ENCODE measurements around the gene HOXD12. TPM values are rescaled to one million over a fixed set of nuclear protein-coding genes. Genes with fewer than 3 reads are reported as not detected.

Gene HOXD12
- total RNA-seq, 1 experiment from 2014 or later, result 0.27 TPM

- DNase-seq (ENCODE audit: low read depth, low spot score), result no peak
- intact Hi-C loops (cut with micrococcal nuclease), result loop anchor here (2.0 to 5.0 kb wide), 5 partner anchors 527 to 1632 kb away; no protein-coding TSS in a partner anchor
Measured at GRCh38 chr2:176125772-176126054, 26.1 kb downstream of the HOXD12 start.

DNA sequence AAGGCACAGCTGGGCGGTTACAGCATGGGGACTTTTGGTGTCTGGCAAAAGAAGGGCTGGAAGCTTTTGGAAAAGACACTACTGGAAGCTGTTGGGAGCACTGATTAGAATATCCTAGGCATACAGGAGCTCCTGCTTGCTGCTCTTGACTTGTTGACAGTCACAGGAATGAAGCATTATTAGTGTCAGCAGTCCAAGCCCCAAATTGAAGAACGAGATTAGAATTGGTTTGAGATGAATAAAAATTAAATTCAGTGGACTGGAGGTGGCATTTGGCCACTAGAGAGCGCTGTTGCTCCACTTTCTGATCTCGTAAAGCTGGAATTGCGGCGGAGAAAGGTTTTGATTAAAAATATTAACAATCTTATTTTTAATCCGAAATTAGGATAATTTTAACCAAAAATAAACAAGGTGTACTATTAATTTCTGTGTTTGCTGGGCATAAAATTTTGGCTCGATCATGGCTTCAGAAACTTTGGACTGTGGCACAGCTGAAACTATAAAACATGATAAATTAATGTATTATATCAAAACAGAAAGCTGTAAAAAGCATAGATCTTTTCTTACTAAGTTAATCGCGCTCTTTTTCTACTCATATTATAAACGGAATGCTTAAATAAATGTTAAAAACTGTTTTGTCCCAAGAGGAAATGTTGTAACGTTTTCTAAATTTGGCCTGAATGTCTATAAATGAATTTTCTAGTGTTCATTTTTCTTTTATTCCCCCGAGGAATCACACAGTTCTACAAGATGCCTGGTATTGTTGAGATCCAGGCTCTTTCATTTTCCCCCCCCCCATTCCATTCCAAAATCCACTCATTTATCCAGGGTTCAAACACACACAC is 27.6 kb downstream of the HOXD12 start:
- Histone ChIP-seq H3K4me3 (replicated peaks in 1 of 2; ENCODE audit: low read depth in 1 of 2, low read length in 2 of 2) (peak overlapping the region; percentile 9; a peak in 2 of 4 replicates), H3K9me2 (ENCODE audit: insufficient read depth) (no peaks in the 10 kb centered on the region), H3K36me3 (ENCODE audit: control insufficient read depth in 1 of 2, insufficient read depth in 2 of 2, low read length in 2 of 2) (no peaks in the 10 kb centered on the region), H3K4me1 (ENCODE audit: control insufficient read depth in 1 of 2, insufficient read depth in 2 of 2, low read length in 2 of 2) (peaks cover 6 to 17% of the 10 kb centered on the region in 2 experiments; a peak in 3 of 4 replicates), H3K27me3 (ENCODE audit: insufficient read depth, low read length) (no peaks in the 10 kb centered on the region), H3K27ac (ENCODE audit: low read depth, low read length) (no peak overlapping the region), H3K79me2 (ENCODE audit: insufficient read depth, low read length) (no peaks in the 10 kb centered on the region), H3K9me3 (ENCODE audit: control insufficient read depth in 1 of 2, insufficient read depth in 1 of 2, low read depth in 1 of 2, low read length in 2 of 2) (no peaks in the 10 kb centered on the region), H2AFZ (ENCODE audit: low read depth, low read length, poor library complexity, severe bottlenecking) (peak overlapping the region; percentile 70), H3K9ac (ENCODE audit: low read length) (no peak overlapping the region), H3K4me2 (ENCODE audit: low read length) (peak overlapping the region; percentile 51), H4K20me1 (ENCODE audit: insufficient read depth) (no peaks in the 10 kb centered on the region)
- DNase-seq (ENCODE audit: low read depth, low spot score), result no peak
- ChIA-PET RAD21 (ENCODE audit: low non-redundant PET in 1 of 2, low total read pairs in 2 of 2, uncharacterized antibody in 2 of 2, unreplicated experiment in 2 of 2) (interaction anchor here (0.6 to 1.5 kb wide), 8 partner anchors 328 to 1037 kb away, joined by 3 to 7 read pairs (median 3); no protein-coding TSS in a partner anchor), CTCF (interaction anchor here (0.8 to 3.9 kb wide), 27 partner anchors 10 to 1038 kb away, joined by 3 to 36 read pairs (median 6); no protein-coding TSS in a partner anchor), POLR2A (interaction anchor here (0.7 to 1.9 kb wide), 6 partner anchors 42 to 1035 kb away, joined by 3 to 5 read pairs (median 4); no protein-coding TSS in a partner anchor)
- intact Hi-C loops (cut with micrococcal nuclease), result loop anchor here (1.0 to 5.0 kb wide), 7 partner anchors 511 to 1630 kb away; no protein-coding TSS in a partner anchor
- no peak for ATAC-seq
- TF ChIP-seq SRF (IDR thresholded peaks at IDR 0.05; ENCODE audit: low read depth), result no peak
- no peak for TF ChIP-seq SP1 (IDR thresholded peaks at IDR 0.05; ENCODE audit: low read depth)
- TF ChIP-seq RAD21 (IDR thresholded peaks at IDR 0.05; ENCODE audit: low read depth), result peak; percentile 93
- TF ChIP-seq ELF1 (IDR thresholded peaks at IDR 0.05; ENCODE audit: borderline replicate concordance, low read depth), result no peak
- TF ChIP-seq CTCF (IDR thresholded peaks at IDR 0.05 in 2 of 3, conservative IDR thresholded peaks at IDR 0.05 in 1 of 3; ENCODE audit: borderline replicate concordance in 1 of 3, insufficient read depth in 1 of 3, low read depth in 2 of 3, low read length in 2 of 3), result peak; percentile 64 to 88 (median 87)
- TF ChIP-seq YY1 (IDR thresholded peaks at IDR 0.05; ENCODE audit: extremely low read depth, insufficient replicate concordance, low read depth, low read length), result no peak
- TF ChIP-seq EZH2phosphoT487 (IDR thresholded peaks at IDR 0.05; ENCODE audit: borderline replicate concordance), result no peak
- TF ChIP-seq ZFX (IDR thresholded peaks at IDR 0.05), result no peak
- BruUV-seq (replicated peaks), result no TSS peak

More at GRCh38 chr2:176125772-176126054, 26.1 kb downstream of the HOXD12 start:
- Histone ChIP-seq H3K36me3 (ENCODE audit: control insufficient read depth in 1 of 2, insufficient read depth in 2 of 2, low read length in 2 of 2) (no peaks in the 10 kb centered on the region), H3K4me3 (replicated peaks in 1 of 2; ENCODE audit: low read depth in 1 of 2, low read length in 2 of 2) (no peak overlapping the region), H3K79me2 (ENCODE audit: insufficient read depth, low read length) (no peaks in the 10 kb centered on the region), H3K27ac (ENCODE audit: low read depth, low read length) (no peak overlapping the region), H3K4me1 (ENCODE audit: control insufficient read depth in 1 of 2, insufficient read depth in 2 of 2, low read length in 2 of 2) (peaks cover 0 to 13% of the 10 kb centered on the region in 2 experiments; a peak in 2 of 4 replicates), H2AFZ (ENCODE audit: low read depth, low read length, poor library complexity, severe bottlenecking) (no peak overlapping the region), H3K27me3 (ENCODE audit: insufficient read depth, low read length) (no peaks in the 10 kb centered on the region), H3K9ac (ENCODE audit: low read length) (no peak overlapping the region), H3K9me3 (ENCODE audit: control insufficient read depth in 1 of 2, insufficient read depth in 1 of 2, low read depth in 1 of 2, low read length in 2 of 2) (no peaks in the 10 kb centered on the region), H3K9me2 (ENCODE audit: insufficient read depth) (no peaks in the 10 kb centered on the region), H4K20me1 (ENCODE audit: insufficient read depth) (no peaks in the 10 kb centered on the region), H3K4me2 (ENCODE audit: low read length) (no peak overlapping the region)
- CTCF ChIA-PET, result interaction anchor here (1.0 to 3.9 kb wide), 5 partner anchors 15 to 1023 kb away, joined by 4 to 31 read pairs (median 7); no protein-coding TSS in a partner anchor
- no peak for ATAC-seq
- POLR2A ChIA-PET, result no interaction called here
- RAD21 ChIA-PET (ENCODE audit: low non-redundant PET in 1 of 2, low total read pairs in 2 of 2, uncharacterized antibody in 2 of 2, unreplicated experiment in 2 of 2), result no interaction called here
- TF ChIP-seq RAD21 (IDR thresholded peaks at IDR 0.05; ENCODE audit: low read depth), result no peak
- no peak for TF ChIP-seq ZNF274 (IDR thresholded peaks at IDR 0.05; ENCODE audit: low read depth, low read length)
- TF ChIP-seq ATF3 (IDR thresholded peaks at IDR 0.05), result no peak
- no TSS peak for BruUV-seq (replicated peaks)

All from HCT116 (cell line).